CD4-positive, alpha-beta T cell treated with Interleukin-6 at 100 ng/mL for 8 hours (primary cell): ENCODE results near the gene DRG1.
"Not testable (repeated sequence)": the region's sequence is repeated elsewhere in the genome, so short reads cannot be mapped to it uniquely, and the experiment has no call there.

Experiments used
- DNase-seq: peaks from one replicate; pipeline ENCODE4 v3.0.0-alpha.2; 2020; ENCODE audit warnings: mixed read lengths, low spot score

DRG1 gene

DNA sequence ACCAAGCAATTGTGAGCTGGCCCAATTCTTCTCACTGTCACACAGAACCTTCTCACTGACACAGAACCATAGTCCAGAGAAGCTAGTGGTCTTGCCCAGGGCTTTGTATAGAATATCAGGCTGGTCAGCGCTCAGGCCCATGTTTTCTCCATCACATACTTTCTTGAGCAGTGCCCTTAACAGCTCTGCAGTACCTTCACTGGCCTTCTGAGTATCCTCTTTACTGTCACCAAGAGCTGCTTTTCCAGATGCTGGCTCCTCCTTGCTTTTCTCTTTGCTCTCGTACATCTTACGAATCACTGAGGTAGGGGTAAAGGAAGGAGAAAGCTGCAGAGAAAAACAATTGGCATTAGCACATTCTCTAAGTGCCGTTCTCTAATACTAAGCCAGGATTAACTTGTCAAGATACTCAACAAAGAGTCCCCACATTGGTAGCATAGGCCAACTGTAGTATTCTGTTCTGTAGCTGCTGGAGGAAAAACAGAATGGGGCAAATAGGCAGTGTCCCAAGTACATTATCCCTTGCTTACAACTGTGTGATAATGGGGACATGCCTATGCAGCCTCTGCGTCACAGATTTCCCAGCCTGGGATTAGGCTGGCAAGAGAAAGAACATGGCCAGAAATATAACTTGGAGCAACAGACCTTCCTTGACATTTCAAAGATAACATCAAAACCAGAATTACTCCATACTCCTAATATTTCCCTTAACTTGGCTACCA lies 43.5 kb downstream of the DRG1 start:
- no peak for DNase-seq

- no peak for DNase-seq
Observed at GRCh38 chr22:31443516-31443915, 44.1 kb downstream of the DRG1 start.

DNA sequence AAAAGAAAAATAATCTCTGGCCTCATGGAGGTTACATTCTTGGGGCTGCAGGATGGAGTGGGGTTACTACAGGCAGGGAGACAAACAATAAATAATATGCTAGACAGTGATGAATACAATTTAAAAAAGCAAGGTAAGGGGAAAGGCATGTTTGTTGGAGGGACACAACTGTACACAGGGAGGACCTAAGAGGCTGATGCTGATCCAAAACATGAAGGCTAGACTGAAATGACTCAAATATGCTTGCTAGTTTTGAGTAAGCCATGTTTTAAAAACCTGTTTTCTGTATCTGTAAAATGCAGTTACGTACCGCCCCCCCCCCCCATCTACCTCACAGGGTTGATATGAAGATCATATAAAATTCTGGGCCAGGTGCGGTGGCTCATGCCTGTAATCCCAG lies 46.2 kb downstream of the DRG1 start:
- no peak for DNase-seq

DNA sequence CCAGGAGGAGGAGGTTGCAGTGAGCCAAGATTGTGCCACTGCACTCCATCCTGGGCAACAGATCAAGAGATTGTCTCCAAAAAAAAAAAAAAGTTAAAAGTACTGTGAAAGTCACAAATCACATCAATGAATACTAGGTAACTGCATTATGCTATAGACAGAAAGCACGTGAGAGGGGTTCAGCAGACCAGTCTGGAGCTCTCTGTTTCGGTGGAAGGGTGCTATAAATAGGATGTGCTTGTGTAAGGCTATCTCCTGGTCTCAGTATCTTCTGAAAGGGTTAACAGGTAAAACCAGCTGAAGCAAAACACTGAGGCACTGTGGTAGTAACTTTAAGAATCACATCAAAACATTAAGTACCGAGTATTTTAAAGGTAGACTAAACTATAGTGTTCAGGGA lies 46.8 kb downstream of the DRG1 start:
- no peak for DNase-seq

DNA sequence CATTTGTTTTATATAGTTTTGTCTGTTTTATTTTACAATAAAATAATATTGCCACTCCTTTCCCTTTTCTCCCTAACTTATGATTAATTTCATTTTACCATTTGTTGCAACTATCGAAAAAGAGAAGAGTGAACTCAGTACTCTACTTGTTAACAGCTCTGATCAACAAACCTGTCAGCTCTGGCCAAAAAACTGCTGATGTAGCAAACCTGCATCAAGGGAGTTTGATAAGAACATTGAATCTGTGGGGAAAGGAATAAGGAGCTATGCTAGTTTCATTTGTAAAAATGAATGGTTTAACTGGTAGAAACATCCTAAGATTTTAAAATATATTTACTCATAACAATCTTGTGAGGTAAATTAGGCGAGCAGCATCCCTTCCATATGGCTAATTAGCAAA lies 47.4 kb downstream of the DRG1 start:
- no peak for DNase-seq

- no peak for DNase-seq
Observed at GRCh38 chr22:31447337-31447736, 47.9 kb downstream of the DRG1 start.

DNA sequence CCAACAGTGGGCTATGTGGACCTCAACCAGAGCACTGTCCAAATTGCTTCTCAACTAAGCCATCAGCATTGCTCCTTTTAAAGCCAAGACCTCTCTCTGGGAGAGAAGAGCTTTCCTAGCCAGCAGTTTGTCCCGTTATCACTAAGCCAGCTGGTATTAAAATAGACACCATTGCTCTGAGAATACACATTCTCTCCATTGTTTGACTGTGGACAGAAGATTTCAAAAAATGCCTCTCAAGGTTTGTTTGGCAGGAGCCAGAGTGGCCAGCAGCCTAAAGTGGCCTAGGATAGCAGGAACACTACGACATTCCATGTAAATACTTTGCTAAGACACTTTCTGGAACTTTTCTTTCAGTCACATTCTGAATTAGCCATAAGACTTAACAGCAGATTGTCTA lies 49.0 kb downstream of the DRG1 start:
- no peak for DNase-seq

- DNase-seq: no peak
Observed at GRCh38 chr22:31449506-31449905, 50.1 kb downstream of the DRG1 start.

DNA sequence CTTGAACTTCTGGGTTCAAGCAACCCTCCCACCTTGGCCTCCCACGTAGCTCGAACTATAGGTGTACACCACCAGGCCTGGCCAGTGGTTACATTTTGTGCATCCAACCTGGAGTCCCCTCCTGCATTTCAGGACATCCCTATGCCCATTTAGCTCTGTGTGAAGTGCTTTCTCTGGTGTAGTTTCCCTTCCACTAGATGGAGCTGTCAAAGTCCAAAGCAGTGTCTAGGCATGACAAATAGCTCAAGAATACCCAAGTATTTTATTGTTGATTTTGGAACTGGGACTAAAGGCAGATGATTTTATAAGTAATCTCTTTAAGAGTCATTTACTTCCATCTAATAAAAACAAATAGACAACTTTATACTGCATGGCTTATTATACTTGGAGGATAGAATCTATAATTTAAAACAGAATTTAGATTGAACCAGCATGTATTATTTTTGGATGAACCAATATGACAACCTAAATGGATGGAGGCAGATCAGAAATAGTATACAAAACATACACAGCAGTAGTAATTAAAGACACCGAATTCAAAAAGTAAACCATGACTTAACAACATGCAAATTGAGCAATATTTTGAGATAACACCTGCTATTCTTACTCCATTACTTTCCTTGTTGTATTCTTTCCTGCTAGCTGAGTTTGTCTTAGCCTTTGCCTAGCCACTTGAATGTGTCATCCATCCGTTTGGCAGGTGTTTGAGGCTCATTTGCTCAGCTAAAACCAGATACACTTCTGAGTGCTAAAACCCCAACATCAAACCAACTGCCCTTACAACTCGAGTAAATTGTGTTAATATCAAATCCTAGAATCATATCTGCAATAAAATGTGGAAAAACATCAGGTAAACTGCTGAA lies 52.5 kb downstream of the DRG1 start:
- no peak for DNase-seq

DNA sequence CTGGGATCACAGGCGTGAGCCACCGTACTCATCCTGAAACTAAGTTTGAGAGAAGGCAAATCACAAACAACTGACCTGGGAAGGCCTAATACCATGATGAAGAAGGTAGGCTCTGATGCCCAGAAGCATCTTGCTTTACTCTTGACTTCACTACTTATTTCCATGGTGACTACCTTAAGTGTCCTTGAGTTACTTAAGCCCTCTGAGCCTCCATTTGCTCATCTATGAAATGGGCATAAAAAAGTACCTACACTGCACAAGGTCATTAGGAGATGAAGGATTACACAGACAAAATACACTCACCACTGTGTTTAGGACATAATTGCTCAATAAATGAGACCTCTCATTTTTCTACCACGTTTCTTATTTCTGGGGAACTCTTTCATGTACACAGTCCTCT lies 62.3 kb downstream of the DRG1 start:
- DNase-seq: no peak

- DNase-seq: no peak
Observed at GRCh38 chr22:31465307-31465706, 65.9 kb downstream of the DRG1 start.

DNA sequence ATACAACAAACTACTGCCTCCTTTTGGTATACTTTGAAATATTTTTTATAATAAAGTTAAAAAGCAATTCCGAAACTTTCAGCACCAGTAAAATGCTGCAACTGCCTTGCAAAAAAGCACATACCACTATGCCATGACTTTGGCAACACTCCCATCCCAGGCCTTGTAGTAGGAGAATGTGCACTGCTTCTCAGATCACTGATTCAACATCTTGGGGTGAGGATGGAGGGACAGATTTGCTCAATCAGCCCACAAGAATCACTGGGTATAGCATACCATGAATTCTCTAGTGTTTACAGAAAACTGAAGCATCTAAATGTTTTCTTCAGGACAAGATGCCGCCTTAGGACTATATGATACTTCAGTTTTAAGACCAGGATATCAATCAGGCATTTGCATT lies 75.3 kb downstream of the DRG1 start:
- no peak for DNase-seq

GRCh38 chr22:31475800-31476199 lies 76.4 kb downstream of the DRG1 start:
- DNase-seq: no peak

DNA sequence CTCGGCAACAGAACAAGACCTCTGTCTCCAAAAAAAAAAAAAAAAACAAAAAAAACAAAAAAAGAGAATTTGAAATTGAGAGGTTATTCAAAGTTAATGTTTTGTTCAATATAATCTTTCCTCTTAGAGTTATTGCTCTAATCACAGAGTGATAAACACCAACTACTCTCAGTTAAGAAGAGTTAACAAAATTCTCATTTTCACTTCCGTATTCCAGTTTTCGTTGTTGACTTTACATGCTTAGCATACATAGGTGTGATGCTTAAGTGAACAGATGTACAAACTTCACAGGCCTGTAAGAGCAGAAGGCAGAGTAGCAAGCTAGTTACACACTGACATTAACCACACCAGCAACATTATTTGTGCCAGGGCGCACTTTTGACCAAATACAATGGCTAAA lies 77.9 kb downstream of the DRG1 start:
- DNase-seq: no peak

- no peak for DNase-seq
Observed at GRCh38 chr22:31481129-31481528, 81.7 kb downstream of the DRG1 start.

- DNase-seq: not testable (repeated sequence)
Observed at GRCh38 chr22:31482470-31482869, 83.1 kb downstream of the DRG1 start.
